ENCODE data around the gene GALT. TPM values are rescaled to one million over a fixed set of nuclear protein-coding genes. Genes with fewer than 3 reads are reported as not detected.

GALT gene
- total RNA-seq, 1 donor from 2014 or later: 24.5 TPM

DNA sequence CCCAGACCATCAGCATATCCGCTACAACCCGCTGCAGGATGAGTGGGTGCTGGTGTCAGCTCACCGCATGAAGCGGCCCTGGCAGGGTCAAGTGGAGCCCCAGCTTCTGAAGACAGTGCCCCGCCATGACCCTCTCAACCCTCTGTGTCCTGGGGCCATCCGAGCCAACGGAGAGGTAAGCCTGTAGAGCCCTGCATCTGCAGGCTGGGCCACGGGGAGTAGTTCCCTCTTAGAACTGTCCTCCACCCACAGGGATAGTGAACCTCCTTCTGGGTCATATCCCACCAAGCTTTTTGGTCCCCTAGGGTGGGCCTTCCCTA, 569 bp downstream of the GALT start:
- TF ChIP-seq, protein P1, sequence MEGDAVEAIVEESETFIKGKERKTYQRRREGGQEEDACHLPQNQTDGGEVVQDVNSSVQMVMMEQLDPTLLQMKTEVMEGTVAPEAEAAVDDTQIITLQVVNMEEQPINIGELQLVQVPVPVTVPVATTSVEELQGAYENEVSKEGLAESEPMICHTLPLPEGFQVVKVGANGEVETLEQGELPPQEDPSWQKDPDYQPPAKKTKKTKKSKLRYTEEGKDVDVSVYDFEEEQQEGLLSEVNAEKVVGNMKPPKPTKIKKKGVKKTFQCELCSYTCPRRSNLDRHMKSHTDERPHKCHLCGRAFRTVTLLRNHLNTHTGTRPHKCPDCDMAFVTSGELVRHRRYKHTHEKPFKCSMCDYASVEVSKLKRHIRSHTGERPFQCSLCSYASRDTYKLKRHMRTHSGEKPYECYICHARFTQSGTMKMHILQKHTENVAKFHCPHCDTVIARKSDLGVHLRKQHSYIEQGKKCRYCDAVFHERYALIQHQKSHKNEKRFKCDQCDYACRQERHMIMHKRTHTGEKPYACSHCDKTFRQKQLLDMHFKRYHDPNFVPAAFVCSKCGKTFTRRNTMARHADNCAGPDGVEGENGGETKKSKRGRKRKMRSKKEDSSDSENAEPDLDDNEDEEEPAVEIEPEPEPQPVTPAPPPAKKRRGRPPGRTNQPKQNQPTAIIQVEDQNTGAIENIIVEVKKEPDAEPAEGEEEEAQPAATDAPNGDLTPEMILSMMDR (conservative IDR thresholded peaks at IDR 0.05; ENCODE audit: low read depth, low read length): no peak
- H3K4me3 ChIP-seq (ENCODE audit: low read depth, low read length): peak overlapping the region; percentile 70
- DNase-seq (ENCODE audit: low read depth): no peak

DNA sequence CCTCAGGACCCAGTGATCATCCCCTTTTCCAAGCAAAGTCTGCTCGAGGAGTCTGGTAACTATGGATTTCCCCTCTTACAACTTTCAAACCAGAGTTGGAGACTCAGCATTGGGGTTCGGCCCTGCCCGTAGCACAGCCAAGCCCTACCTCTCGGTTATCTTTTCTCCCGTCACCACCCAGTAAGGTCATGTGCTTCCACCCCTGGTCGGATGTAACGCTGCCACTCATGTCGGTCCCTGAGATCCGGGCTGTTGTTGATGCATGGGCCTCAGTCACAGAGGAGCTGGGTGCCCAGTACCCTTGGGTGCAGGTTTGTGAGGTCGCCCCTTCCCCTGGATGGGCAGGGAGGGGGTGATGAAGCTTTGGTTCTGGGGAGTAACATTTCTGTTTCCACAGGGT, 1.2 kb downstream of the GALT start:
- DNase-seq (ENCODE audit: low read depth): no peak
- TF ChIP-seq, protein P1 (conservative IDR thresholded peaks at IDR 0.05; ENCODE audit: low read depth, low read length): no peak
- peak overlapping the region; percentile 70 for H3K4me3 ChIP-seq (ENCODE audit: low read depth, low read length)

DNA sequence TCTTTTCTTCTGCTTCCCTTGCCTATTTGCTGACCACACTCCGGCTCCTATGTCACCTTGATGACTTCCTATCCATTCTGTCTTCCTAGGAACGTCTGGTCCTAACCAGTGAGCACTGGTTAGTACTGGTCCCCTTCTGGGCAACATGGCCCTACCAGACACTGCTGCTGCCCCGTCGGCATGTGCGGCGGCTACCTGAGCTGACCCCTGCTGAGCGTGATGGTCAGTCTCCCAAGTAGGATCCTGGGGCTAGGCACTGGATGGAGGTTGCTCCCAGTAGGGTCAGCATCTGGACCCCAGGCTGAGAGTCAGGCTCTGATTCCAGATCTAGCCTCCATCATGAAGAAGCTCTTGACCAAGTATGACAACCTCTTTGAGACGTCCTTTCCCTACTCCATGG, 2.2 kb downstream of the GALT start:
- no peak for DNase-seq (ENCODE audit: low read depth)
- H3K4me3 ChIP-seq (ENCODE audit: low read depth, low read length): no peak overlapping the region
- TF ChIP-seq, protein P1 (conservative IDR thresholded peaks at IDR 0.05; ENCODE audit: low read depth, low read length): no peak

DNA sequence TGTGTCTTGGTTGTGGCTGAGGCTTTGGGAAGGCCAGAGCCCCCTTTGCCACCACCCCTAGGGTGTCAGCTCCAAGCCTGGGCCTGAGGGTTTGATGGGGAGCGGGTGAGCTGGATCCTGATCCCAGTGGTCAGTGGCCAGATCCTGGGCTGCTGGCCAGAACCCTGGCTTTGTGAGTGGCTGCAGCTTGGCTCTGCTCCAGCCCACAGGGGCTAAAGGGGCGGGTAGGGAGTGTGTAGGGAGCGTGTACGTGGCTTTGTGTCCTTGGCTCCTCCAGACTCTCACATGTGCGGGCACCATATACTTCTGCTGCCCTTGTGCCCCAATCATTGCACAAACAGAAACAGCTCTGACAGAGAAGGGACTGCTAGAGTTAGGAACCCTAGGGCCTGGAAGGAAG, 4.3 kb downstream of the GALT start:
- H3K4me3 ChIP-seq (ENCODE audit: low read depth, low read length): no peak overlapping the region
- DNase-seq (ENCODE audit: low read depth): no peak
- TF ChIP-seq, protein P1 (conservative IDR thresholded peaks at IDR 0.05; ENCODE audit: low read depth, low read length): no peak

DNA sequence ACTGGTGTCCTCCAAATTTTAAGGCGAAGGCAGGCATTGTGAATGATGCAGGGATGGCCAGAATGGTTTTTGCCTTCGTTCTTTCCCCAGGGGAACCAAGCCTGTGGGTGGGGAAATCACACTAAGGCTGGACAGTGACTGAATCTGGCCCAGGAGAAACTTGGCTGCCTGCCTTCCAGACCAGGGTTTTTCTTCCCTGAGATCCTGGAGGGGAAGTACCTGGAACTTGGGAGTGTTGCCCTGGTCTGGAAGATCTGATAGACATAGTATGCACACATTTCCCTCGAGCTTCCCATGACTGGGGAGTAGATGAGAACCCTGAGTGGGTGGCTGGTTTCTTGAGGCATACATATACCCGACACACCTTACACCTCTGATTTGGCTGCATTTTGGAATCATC, 4.8 kb downstream of the GALT start:
- DNase-seq (ENCODE audit: low read depth): no peak
- H3K4me3 ChIP-seq (ENCODE audit: low read depth, low read length): peak overlapping the region; percentile 62
- TF ChIP-seq, protein P1 (conservative IDR thresholded peaks at IDR 0.05; ENCODE audit: low read depth, low read length): no peak

DNA sequence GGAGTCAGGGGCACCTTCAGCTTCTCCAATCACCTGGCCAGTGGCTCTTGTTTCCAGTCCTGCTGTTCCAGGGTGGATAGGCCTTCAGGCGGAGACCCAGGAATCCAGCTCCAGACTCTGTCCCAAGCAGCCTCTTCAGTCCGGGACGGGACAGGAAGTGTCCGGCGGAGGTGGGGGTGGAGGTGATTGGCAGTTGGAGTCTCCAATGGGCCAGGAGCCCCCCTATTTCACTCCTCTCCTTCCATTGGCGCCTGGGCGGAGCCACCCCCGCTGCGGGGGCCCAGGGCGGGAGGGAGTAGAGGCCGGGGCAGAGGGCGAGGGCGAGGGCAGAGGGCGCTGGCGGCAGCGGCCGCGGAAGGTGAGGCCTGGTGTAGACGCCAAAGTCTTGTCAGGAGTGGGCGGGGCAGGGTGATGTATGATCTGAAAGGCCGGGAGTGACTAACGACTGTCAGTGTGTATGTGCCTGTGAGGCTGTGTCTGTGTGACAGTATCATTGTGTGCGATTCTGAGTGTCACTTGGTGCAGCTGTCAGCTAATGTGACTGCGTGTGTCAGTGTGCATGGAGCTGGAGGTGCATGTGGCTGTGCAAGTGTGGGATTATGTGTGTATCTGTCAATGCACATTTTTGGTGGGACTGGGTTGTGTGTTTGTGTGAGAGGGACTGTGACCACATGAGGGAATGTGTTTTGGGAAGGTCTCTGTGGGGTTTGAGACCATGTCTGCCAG, 5.6 kb downstream of the GALT start, which contains the start of gene IL11RA:
IL11RA (plus strand) TSS at position 310 of the 726 bp plus-strand sequence. CDS start 3,033 bp downstream, outside the sequence.
- no peak for DNase-seq (ENCODE audit: low read depth)
- H3K4me3 ChIP-seq (ENCODE audit: low read depth, low read length): peak within 1 kb of the TSS; percentile 62
- TF ChIP-seq, protein P1 (conservative IDR thresholded peaks at IDR 0.05; ENCODE audit: low read depth, low read length): no peak

DNA sequence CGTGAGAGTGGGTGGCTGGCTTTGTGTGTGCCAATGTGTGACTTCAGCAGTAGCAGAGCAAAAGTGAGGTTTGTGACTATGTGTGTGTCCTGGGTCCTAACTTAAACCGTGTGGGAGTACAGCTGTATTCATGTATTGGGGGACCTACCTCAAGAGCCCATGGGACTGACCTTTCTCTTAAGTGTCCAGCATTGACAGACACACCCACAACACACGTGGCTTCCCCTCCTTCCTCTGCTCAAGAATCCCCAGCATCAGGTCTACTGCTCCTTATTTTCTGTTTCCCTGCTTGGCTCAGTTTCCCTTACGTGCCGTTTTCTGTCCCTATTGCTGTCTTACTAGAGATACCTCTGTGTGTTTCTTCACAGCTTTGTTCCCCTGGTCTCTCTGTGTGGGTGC, 6.1 kb downstream of the GALT start:
- TF ChIP-seq, protein P1 (conservative IDR thresholded peaks at IDR 0.05; ENCODE audit: low read depth, low read length): no peak
- no peak for DNase-seq (ENCODE audit: low read depth)
- peak overlapping the region; percentile 62 for H3K4me3 ChIP-seq (ENCODE audit: low read depth, low read length)
